RPMI8226 (cell line): ENCODE data around the gene GNAS-AS1.

Source experiments
- DNase-seq: peaks from one replicate; pipeline ENCODE4 v3.0.0-alpha.2; 2015

GNAS-AS1 gene

DNA sequence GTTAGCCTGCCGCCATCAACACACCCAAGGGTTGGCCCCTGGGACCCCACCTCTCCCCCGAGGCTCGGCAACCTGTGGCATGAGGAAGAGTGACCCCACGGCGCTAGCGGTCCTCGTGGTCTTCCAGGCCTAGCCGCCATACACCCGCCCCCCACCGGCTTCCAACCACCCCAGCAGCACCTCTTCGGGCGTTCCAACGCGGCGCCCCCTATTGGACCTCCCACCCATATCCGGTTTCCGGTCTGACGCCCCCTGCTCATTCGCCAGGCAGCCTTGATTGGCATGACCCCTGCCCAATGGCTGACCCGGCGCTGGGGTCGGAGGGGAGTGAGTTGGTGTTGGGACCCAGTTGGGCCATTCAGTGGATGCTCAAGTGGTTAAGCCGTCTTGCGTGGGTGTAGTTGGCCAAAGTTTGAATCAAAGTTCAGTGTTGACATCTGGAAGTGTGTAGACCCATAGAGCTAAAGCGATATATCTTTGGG, at the start of gene GNAS-AS1:
GNAS-AS1 (minus strand) TSS at position 210 of the 482 bp plus-strand sequence.
- peak; percentile 92 for DNase-seq

DNA sequence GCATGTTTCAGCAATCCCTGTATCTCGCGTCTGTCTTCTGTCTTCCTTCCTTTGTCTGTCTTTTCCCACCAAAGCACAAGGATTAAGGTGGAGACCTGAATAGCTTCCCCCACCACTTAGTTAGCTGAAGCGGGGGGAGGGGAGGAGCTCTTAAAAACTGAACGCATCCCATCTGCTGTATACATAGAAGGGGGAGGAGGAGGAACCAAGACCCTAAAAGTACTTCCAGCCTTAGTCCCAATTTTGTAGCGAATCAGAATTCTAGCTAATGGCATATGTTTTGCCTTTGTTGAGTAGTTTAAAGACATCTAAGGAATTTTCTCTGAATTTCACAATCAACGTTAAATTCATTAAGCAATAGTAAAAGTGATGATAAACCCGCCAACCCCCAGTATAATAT, 49.7 kb upstream of the GNAS-AS1 start:
- no peak for DNase-seq

DNA sequence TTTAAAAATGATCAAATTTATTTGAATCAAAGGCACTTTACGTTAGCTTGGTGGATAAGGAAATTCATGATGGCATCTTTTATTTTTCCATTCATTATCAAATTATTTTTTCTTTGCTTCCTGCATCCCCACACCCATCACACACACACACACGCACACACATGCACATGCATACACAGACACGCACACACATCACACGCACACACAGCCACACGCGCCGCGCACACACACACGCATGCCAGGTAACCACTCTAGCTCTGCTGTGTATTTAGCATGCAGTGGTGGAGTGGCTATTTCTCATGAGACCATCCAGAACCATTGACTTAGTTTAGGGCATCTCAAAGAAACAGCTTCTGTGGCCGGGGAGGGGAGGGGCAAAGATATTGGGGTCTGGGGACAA, 48.8 kb upstream of the GNAS-AS1 start:
- no peak for DNase-seq

DNA sequence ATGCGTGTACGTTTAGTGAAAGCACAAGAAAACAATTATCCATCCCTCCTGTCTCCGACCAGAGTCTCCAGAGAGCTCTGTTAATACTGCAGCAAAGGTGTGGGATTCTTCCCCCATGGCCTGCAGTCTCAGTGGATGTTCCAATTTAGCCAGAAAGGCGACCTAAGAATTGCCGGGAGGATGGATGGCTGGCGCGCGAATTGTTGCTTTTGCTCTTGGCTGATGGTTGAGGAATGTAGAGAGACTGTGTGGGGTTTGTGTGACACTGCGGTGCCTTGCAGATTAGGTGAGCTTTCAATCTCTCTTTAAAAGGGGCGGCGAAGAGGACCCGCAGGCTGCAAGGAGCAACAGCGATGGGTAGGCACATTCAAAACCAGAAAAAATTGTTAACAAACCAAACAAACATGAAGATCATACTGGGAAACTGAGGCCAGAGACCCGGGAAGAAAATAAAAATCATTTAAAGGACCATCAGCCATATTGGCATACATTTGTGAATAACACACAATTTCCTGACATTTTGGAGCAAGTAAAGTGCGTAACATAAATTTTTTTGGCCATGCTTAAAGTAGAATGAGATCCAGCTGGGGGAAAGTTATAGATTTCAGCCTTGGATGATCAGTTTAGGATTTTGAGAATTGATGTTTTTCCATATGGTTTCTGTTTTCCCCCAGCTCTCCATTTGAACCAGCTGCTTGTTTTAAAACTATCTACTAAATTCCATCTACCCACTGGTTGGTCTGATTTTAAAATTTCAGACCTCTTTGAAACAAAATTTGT, 48.1 kb upstream of the GNAS-AS1 start:
- DNase-seq: no peak

GRCh38 chr20:58897488-58897887, 46.8 kb upstream of the GNAS-AS1 start:
- no peak for DNase-seq

DNA sequence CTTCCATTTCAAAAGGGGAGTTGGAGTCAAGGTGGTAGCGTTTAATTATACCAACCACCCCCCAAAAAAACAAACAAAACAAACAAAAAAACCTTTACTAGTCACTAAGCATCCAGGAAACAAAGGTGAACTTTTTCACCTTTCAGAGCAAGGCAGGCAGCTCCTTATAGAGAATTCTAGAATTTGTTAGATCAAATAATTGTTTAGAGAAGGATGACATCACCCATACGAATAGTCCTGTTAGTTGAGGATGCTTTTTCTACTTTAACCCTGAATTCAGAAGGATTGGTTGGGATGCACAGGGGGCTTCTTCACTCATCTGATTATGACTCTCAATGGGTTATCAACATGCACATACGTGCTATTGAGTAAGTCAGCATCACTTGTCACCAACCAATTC, 46.1 kb upstream of the GNAS-AS1 start:
- DNase-seq: no peak

- DNase-seq: no peak
Observed at GRCh38 chr20:58895448-58896180, 44.9 kb upstream of the GNAS-AS1 start.

DNA sequence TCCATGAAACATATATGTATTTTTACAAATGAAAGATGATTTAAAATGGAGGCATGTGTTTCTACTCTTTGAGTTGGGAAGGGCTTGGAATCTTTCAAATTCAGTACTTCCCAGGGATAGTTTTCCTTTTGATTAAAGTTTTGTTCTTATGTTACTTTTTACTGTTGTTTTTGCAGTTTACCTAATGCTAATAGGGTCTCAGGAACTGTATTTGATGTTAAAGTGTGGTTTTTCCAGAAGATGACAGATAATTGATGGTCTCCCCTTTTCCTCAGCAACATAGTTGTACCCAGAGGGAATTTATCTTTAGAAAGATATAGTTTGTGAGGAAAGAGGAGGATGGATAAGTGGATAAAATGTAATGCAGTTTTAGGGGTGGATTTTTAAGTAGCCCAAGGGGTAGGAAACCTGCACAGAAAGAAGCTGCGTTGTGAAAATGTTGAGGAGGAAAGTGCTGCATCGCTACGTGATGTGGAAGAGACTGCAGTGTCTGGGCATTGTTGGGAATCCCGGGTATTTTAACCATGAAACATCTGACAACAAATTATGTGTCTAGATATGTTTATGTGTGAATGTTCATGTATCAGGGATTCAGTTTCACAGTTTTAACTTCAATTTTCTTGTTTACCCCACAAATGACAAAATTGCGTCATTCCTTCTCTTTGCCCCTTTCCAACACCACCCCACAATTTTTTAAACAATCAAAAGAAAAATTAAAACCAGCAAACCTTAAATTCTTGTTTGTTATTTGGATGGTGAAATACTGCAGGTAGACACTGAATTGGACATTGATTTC, 44.1 kb upstream of the GNAS-AS1 start:
- no peak for DNase-seq

DNA sequence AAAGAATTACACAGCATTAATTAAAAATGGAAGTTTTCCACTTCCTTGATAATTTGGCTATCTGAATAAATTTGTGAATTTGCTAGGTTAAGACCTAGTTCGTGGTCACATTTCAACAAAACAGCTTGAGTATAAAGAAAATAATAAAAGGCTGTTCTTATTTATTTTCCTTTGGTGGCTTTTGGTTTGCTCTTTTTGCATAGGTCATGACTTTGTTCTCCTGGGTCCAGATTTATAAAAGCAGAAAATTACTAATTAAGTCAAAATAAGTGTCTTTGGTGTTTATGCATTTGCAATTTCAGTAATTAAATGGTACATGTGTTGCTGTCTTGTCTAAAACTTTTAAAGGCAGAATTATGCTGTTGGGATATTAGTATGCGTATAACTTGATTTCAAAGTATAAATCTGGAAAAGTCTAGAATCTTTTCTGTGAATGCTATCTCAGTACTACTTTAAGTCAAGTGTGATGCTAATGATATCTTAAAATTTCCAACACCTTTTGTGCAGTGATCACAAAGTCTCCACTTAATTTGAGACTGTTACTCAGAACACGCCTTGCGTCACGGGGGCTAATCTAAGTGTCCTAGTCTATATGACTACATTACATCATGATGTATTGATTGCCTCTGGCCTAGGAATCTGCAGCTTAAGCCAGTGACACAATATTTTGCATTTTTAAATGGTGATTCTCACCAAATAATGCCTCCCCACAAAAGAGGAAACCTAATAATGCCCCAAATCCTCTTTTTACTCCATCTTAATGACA, 42.8 kb upstream of the GNAS-AS1 start:
- DNase-seq: no peak

- no peak for DNase-seq
Observed at GRCh38 chr20:58892932-58893224, 42.2 kb upstream of the GNAS-AS1 start.

- DNase-seq: peak; percentile 83
Observed at GRCh38 chr20:58892141-58892931, 41.6 kb upstream of the GNAS-AS1 start.

GRCh38 chr20:58891718-58892140, 41.0 kb upstream of the GNAS-AS1 start:
- peak; percentile 53 for DNase-seq

GRCh38 chr20:58891086-58891717, 40.5 kb upstream of the GNAS-AS1 start:
- peak; percentile 83 for DNase-seq

DNA sequence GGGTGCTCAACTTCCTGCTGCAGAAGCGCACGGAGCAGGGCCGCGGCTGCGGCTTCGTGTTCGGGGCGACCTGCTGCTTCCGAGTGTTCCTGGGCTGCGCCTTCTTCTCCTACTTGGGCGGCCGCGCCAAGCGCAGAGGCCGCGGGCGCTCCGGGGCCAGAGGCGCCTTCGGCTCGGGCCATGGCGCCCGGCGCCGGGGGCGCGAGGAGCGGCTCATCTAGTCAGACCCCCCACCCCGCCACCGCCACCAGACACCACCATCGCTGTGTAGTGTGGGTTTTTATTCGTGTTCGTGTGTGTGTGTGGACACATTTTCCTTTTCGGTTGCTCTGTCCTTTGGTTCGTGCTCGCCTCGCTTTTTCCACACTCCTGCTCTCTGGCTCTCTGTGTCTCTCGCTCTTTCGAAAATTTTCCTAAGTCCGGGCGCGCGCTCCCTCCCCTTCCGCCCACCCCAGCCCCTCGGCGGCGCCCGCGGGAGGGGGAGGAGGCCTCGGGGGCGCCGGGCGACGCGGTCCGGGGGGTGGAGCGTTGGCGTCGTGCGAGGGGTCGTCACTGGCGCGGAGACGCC, 39.9 kb upstream of the GNAS-AS1 start:
- peak; percentile 71 for DNase-seq

DNA sequence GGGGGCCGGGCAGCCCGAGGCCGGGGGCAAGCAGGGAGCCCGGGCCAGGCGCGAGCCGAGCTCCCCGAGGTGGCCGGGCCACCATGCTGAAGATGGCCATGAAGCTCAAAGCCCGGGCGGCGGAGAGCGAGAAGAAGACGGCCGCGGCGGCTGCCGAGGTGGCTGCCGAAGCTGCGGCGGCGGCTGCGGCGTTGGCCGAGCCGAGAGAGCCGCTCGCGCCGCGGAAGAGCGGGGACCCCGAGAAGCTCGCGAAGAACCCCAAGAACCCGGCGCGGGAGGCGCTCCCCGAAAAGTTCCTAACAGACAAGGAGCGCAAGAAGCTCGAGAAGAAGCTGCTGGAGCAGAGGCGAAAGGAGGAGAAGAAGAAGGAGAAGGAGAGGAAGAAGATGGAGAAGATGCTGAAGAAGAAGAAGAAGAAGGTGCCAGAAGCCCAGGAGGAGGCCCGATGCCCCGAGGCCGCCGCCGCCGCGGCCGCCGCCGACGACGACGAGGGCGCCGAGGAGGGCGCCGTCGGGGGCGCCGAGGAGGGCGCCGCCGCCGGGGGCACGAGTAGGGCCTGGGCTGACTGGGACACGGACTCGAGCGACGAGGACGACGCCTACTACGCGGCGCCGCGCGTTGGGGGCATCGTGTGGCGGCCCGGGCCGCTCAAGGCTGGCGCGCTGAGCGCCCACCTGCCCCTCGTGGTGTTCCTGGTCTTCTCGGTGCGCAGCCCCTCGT, 39.3 kb upstream of the GNAS-AS1 start:
- peak; percentile 23 for DNase-seq

GRCh38 chr20:58889334-58889760, 38.6 kb upstream of the GNAS-AS1 start:
- DNase-seq: no peak

DNA sequence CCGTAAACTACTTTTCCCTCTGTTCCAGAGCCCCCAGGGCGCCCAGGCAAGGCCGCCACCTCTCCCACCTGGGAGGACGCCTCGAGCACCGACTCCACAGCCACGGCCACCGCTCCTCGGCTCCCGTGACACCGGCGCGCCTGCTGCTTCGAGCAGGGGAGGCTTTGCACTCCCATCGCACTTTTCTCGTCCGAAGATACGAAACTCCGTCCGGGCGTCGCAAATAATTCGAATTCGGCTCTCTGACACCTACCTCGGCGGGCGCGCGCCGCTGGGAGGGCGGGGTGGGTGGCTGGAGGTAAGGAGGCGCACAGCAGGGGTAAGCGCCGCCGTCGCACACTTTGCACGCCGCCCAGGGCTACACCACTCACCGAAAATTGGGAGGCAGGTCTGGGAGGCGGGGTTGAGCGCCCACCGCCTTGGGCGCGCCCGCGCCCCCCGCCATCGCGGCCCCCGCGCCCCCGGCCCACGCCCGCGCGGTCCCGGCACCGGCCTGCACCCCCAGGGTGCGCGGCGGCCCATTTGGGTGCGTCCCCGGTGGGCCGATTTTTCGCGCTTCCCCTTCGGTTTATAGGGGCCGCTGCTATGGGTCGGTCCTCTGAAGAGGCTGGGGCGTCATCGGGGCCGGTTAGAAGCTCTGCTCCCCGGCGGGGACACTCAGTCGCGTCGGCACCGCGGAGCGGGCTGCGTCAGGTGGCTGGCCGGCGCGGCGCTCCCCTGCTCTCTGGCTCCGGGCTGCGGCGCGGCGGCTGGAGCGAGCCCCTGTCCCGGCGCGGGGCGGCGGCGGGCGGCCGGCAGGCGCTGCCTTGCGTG, 38.0 kb upstream of the GNAS-AS1 start:
- peak; percentile 87 for DNase-seq

DNA sequence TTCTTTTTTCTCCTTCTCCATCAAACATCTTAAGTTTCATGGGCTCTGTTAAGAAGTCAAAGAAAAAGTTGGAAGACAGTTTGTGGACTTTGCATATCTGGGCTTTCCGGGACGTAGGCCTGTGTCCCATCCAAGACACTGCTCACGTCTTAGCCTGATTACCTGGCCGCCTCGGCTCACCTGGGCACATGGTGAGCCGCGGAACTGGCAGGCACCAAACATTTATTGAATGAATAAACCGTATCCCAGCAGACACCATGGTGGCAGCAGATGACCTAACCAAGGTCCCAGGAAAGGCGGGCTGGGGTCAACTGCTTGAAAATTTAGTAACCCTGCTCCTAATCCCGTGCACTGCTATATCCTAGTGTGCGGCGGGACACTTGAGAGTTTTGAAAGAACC, 37.4 kb upstream of the GNAS-AS1 start:
- DNase-seq: no peak

- no peak for DNase-seq
Observed at GRCh38 chr20:58886546-58886945, 35.8 kb upstream of the GNAS-AS1 start.
